ENCODE results near the gene YPEL4. TPM values are rescaled to one million over a fixed set of nuclear protein-coding genes. Genes with fewer than 3 reads are reported as not detected.

The YPEL4 gene
- total RNA-seq, 1 donor from 2014 or later: 6.9 TPM

DNA sequence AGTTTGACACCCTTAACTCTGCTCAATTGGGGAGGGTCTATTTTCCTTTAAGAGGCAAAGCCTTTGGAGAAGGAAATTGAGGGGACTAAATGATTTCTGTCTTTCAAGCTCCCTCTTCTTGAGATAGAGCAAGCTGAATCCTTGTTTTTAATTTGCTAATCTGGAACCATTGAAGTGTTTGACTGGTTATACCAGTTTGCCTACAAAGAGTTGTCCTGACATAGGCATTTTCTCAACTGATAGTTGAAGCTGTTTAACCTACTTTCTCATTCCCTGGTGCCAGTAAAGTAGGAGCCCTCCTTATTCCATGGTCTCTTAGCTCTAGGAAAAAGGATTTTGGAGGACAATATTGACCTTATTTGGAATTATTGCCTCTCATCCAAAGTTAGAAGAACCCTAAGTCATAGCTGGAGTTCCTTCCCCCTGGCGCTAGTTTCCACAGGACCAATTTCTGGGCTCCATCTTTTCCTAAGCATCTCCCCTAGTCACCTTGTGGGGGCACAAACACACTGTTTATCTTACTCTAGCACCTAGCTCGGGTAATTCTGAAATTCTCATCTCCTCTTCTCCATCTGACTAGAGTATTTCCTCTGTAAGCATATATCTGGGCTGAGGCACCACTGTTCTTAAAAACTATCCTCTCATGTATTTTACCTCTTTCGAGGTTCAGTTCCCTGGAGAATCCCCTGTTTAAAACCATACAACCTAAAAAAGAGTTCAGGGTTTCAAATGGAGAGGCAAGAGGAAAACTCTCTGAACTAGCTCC, 25.6 kb upstream of the YPEL4 start:
- TF ChIP-seq, protein P1, sequence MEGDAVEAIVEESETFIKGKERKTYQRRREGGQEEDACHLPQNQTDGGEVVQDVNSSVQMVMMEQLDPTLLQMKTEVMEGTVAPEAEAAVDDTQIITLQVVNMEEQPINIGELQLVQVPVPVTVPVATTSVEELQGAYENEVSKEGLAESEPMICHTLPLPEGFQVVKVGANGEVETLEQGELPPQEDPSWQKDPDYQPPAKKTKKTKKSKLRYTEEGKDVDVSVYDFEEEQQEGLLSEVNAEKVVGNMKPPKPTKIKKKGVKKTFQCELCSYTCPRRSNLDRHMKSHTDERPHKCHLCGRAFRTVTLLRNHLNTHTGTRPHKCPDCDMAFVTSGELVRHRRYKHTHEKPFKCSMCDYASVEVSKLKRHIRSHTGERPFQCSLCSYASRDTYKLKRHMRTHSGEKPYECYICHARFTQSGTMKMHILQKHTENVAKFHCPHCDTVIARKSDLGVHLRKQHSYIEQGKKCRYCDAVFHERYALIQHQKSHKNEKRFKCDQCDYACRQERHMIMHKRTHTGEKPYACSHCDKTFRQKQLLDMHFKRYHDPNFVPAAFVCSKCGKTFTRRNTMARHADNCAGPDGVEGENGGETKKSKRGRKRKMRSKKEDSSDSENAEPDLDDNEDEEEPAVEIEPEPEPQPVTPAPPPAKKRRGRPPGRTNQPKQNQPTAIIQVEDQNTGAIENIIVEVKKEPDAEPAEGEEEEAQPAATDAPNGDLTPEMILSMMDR (IDR thresholded peaks at IDR 0.05): no peak
- intact Hi-C loops (cut with DNase I): no loop called here
- peaks cover 22% of the 10 kb centered on the region for H3K4me1 ChIP-seq
- H3K4me3 ChIP-seq: no peak overlapping the region
- H3K36me3 ChIP-seq: peaks cover 57% of the 10 kb centered on the region
- no peak overlapping the region for H3K27ac ChIP-seq
- DNase-seq: no peak
- ATAC-seq: no peak
- no peaks in the 10 kb centered on the region for H3K27me3 ChIP-seq
- no peaks in the 10 kb centered on the region for H3K9me3 ChIP-seq

- DNase-seq: no peak
- intact Hi-C loops (cut with DNase I): no loop called here
- Histone ChIP-seq H3K4me1 (peaks cover 23% of the 10 kb centered on the region), H3K27ac (no peak overlapping the region), H3K4me3 (no peak overlapping the region), H3K9me3 (no peaks in the 10 kb centered on the region), H3K36me3 (peaks cover 57% of the 10 kb centered on the region), H3K27me3 (no peaks in the 10 kb centered on the region)
- TF ChIP-seq, protein P1 (IDR thresholded peaks at IDR 0.05): no peak
- no peak for ATAC-seq
These were observed 24.5 kb upstream of the YPEL4 start for GRCh38 chr11:57674251-57674650.

DNA sequence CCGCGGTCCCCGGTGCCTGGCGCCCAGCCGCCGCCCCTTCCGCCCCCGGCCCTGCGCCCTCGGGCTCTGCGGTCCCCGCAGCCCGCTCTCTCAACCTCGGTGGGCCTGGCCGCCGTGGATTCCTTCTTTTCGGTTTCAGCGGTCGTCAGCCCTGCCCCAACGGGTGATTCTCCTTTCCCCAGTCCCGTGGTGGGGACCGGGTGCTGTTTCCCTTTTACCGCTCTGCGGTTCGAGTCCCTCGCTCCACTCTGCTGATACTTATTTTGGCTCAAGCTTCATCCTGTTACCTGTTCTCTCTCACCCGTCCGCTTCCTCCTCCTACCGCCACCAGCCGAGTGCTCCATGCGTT, 18.7 kb upstream of the YPEL4 start:
- Histone ChIP-seq H3K36me3 (peaks cover 16% of the 10 kb centered on the region), H3K27ac (peak overlapping the region; percentile 99), H3K4me3 (peak overlapping the region; percentile 90), H3K9me3 (no peaks in the 10 kb centered on the region), H3K27me3 (no peaks in the 10 kb centered on the region), H3K4me1 (peaks cover 22% of the 10 kb centered on the region)
- DNase-seq: no peak
- peak; percentile 18 for ATAC-seq
- intact Hi-C loops (cut with DNase I): no loop called here
- TF ChIP-seq, protein P1 (IDR thresholded peaks at IDR 0.05): no peak

- Histone ChIP-seq H3K27ac (peak within 1 kb of the TSS; percentile 99), H3K36me3 (peaks cover 14% of the 10 kb centered on the region), H3K9me3 (no peaks in the 10 kb centered on the region), H3K4me1 (peaks cover 22% of the 10 kb centered on the region), H3K27me3 (no peaks in the 10 kb centered on the region), H3K4me3 (peak within 1 kb of the TSS; percentile 90)
- intact Hi-C loops (cut with DNase I): no loop called here
- DNase-seq (peak; percentile 99), ATAC-seq (peak; percentile 95)
- TF ChIP-seq, protein P1 (IDR thresholded peaks at IDR 0.05): peak; percentile 53
These were observed 18.2 kb upstream of the YPEL4 start, which contains the start of gene ZDHHC5 for GRCh38 chr11:57667736-57668433. Gene ZDHHC5, plus strand, starts transcription at chr11:57668114. Its CDS starts 4,977 bp downstream, at chr11:57673091.

GRCh38 chr11:57667117-57667735, 17.5 kb upstream of the YPEL4 start:
- Histone ChIP-seq H3K27me3 (no peaks in the 10 kb centered on the region), H3K4me3 (peak overlapping the region; percentile 90), H3K36me3 (peaks cover 14% of the 10 kb centered on the region), H3K4me1 (peaks cover 22% of the 10 kb centered on the region), H3K9me3 (no peaks in the 10 kb centered on the region), H3K27ac (peak overlapping the region; percentile 99)
- TF ChIP-seq, protein P1 (IDR thresholded peaks at IDR 0.05): no peak
- intact Hi-C loops (cut with DNase I): no loop called here
- ATAC-seq (peak; percentile 84), DNase-seq (peak; percentile 97)
